ENCODE measurements around the gene CAMK2D. TPM values are rescaled to one million over a fixed set of nuclear protein-coding genes. Genes with fewer than 3 reads are reported as not detected.

CAMK2D gene
- total and polyA plus RNA-seq, 4 donors = 10.1 to 31.0 (median 25.6) TPM

- TF ChIP-seq EGR1 (IDR thresholded peaks at IDR 0.05; ENCODE audit: low read depth in 2 of 2) = peak in 1 of 2 donors; percentile 51
Measured at GRCh38 chr4:113762186-113763028, 869 bp upstream of the CAMK2D start (continued).

- no peaks in the 10 kb centered on the region for H3K9me3 ChIP-seq (ENCODE audit: control insufficient read depth in 4 of 4, low read length in 3 of 4)
- H3K27ac ChIP-seq (ENCODE audit: low read depth in 1 of 2, low read length in 2 of 2) = peak overlapping the region; percentile 98 to 99
- WGBS = under 1% methylated on average over 64 of the region's 64 CpGs
- peak; percentile 74 for DNase-seq (ENCODE audit: low spot score)
- H3K4me1 ChIP-seq (ENCODE audit: control insufficient read depth in 4 of 4, insufficient read depth in 4 of 4, low read length in 3 of 4) = peaks cover 0 to 27% (median 5%) of the 10 kb centered on the region in 4 donors
- no peaks in the 10 kb centered on the region for H3K36me3 ChIP-seq (ENCODE audit: control insufficient read depth in 4 of 4, insufficient read depth in 3 of 4, low read depth in 1 of 4, low read length in 3 of 4)
- no peaks in the 10 kb centered on the region for H3K27me3 ChIP-seq (ENCODE audit: control insufficient read depth in 4 of 4, insufficient read depth in 4 of 4, low read length in 3 of 4)
- TF ChIP-seq, protein P1, sequence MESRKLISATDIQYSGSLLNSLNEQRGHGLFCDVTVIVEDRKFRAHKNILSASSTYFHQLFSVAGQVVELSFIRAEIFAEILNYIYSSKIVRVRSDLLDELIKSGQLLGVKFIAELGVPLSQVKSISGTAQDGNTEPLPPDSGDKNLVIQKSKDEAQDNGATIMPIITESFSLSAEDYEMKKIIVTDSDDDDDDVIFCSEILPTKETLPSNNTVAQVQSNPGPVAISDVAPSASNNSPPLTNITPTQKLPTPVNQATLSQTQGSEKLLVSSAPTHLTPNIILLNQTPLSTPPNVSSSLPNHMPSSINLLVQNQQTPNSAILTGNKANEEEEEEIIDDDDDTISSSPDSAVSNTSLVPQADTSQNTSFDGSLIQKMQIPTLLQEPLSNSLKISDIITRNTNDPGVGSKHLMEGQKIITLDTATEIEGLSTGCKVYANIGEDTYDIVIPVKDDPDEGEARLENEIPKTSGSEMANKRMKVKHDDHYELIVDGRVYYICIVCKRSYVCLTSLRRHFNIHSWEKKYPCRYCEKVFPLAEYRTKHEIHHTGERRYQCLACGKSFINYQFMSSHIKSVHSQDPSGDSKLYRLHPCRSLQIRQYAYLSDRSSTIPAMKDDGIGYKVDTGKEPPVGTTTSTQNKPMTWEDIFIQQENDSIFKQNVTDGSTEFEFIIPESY (IDR thresholded peaks at IDR 0.05) = peak; percentile 63
- TF ChIP-seq YY1 (IDR thresholded peaks at IDR 0.05) (peak; percentile 54), FOXA2 (IDR thresholded peaks at IDR 0.05) (no peak), MAX (IDR thresholded peaks at IDR 0.05) (peak; percentile 38), EGR1 (IDR thresholded peaks at IDR 0.05; ENCODE audit: low read depth in 2 of 2) (peak; percentile 71 to 79), RAD21 (IDR thresholded peaks at IDR 0.05) (peak; percentile 42 to 66), FOXA1 (IDR thresholded peaks at IDR 0.05) (no peak), RXRA (IDR thresholded peaks at IDR 0.05) (peak; percentile 60 to 66), HNF4A (conservative IDR thresholded peaks at IDR 0.05) (peak; percentile 59 to 71), JUND (IDR thresholded peaks at IDR 0.05) (peak in 1 of 2 donors; percentile 49), NR2F2 (IDR thresholded peaks at IDR 0.05) (peak; percentile 27), GABPA (IDR thresholded peaks at IDR 0.05 in 1 of 2, conservative IDR thresholded peaks at IDR 0.05 in 1 of 2) (no peak), TAF1 (conservative IDR thresholded peaks at IDR 0.05) (peak; percentile 68), HNF4G (IDR thresholded peaks at IDR 0.05) (no peak), SP1 (IDR thresholded peaks at IDR 0.05) (peak; percentile 68)
- TF ChIP-seq, protein P2, sequence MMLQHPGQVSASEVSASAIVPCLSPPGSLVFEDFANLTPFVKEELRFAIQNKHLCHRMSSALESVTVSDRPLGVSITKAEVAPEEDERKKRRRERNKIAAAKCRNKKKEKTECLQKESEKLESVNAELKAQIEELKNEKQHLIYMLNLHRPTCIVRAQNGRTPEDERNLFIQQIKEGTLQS (IDR thresholded peaks at IDR 0.05) = no peak
- TF ChIP-seq, protein P3, sequence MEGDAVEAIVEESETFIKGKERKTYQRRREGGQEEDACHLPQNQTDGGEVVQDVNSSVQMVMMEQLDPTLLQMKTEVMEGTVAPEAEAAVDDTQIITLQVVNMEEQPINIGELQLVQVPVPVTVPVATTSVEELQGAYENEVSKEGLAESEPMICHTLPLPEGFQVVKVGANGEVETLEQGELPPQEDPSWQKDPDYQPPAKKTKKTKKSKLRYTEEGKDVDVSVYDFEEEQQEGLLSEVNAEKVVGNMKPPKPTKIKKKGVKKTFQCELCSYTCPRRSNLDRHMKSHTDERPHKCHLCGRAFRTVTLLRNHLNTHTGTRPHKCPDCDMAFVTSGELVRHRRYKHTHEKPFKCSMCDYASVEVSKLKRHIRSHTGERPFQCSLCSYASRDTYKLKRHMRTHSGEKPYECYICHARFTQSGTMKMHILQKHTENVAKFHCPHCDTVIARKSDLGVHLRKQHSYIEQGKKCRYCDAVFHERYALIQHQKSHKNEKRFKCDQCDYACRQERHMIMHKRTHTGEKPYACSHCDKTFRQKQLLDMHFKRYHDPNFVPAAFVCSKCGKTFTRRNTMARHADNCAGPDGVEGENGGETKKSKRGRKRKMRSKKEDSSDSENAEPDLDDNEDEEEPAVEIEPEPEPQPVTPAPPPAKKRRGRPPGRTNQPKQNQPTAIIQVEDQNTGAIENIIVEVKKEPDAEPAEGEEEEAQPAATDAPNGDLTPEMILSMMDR (IDR thresholded peaks at IDR 0.05; ENCODE audit: low read depth, low read length, missing input control) = peak; percentile 2
- TF ChIP-seq, protein P4, sequence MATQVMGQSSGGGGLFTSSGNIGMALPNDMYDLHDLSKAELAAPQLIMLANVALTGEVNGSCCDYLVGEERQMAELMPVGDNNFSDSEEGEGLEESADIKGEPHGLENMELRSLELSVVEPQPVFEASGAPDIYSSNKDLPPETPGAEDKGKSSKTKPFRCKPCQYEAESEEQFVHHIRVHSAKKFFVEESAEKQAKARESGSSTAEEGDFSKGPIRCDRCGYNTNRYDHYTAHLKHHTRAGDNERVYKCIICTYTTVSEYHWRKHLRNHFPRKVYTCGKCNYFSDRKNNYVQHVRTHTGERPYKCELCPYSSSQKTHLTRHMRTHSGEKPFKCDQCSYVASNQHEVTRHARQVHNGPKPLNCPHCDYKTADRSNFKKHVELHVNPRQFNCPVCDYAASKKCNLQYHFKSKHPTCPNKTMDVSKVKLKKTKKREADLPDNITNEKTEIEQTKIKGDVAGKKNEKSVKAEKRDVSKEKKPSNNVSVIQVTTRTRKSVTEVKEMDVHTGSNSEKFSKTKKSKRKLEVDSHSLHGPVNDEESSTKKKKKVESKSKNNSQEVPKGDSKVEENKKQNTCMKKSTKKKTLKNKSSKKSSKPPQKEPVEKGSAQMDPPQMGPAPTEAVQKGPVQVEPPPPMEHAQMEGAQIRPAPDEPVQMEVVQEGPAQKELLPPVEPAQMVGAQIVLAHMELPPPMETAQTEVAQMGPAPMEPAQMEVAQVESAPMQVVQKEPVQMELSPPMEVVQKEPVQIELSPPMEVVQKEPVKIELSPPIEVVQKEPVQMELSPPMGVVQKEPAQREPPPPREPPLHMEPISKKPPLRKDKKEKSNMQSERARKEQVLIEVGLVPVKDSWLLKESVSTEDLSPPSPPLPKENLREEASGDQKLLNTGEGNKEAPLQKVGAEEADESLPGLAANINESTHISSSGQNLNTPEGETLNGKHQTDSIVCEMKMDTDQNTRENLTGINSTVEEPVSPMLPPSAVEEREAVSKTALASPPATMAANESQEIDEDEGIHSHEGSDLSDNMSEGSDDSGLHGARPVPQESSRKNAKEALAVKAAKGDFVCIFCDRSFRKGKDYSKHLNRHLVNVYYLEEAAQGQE (IDR thresholded peaks at IDR 0.05) = peak; percentile 31
- peak overlapping the region; percentile 69 to 98 (median 77) for H3K4me3 ChIP-seq (ENCODE audit: low read depth in 1 of 3, low read length in 3 of 3)
- H3K9ac ChIP-seq (ENCODE audit: low read depth in 1 of 2, low read length in 2 of 2) = peak overlapping the region; percentile 74 to 75
Measured at GRCh38 chr4:113760795-113761619, 531 bp downstream of the CAMK2D start.
